H9 (cell line): Measurements from ENCODE around the gene OR8D1. TPM values are rescaled to one million over a fixed set of nuclear protein-coding genes. Genes with fewer than 3 reads are reported as not detected.

Experiments
- DNase-seq: peaks from one replicate; pipeline ENCODE4 v3.0.0-alpha.2; 2017
- H2AFZ ChIP-seq: one replicate; pipeline ENCODE4 v1.6.1; 2013; ENCODE audit warnings: mild to moderate bottlenecking, low read length, control low read depth, moderate library complexity
- H2AK5ac ChIP-seq: 2 replicates; pipeline ENCODE4 v1.6.1; 2013; ENCODE audit warnings: low read length, control low read depth, mixed read lengths; ENCODE audit not compliant: insufficient read length
- H2BK120ac ChIP-seq: one replicate; pipeline ENCODE4 v1.6.1; 2013; ENCODE audit warnings: low read depth, mild to moderate bottlenecking, low read length, control low read depth, inconsistent platforms; ENCODE audit not compliant: poor library complexity, severe bottlenecking
- H2BK12ac ChIP-seq: 2 replicates; pipeline ENCODE4 v1.6.1; 2013; ENCODE audit warnings: low read length, control low read depth, mixed read lengths, low read depth; ENCODE audit not compliant: insufficient read length
- H2BK15ac ChIP-seq: 2 replicates; pipeline ENCODE4 v1.6.1; 2013; ENCODE audit warnings: low read depth, low read length, control low read depth
- H2BK20ac ChIP-seq: one replicate; pipeline ENCODE4 v1.6.1; 2013; ENCODE audit warnings: low read depth, mild to moderate bottlenecking, low read length, control low read depth, inconsistent platforms; ENCODE audit not compliant: poor library complexity, severe bottlenecking
- H2BK5ac ChIP-seq: 2 replicates; pipeline ENCODE4 v1.6.1; 2013; ENCODE audit warnings: low read length, control low read depth, mixed read lengths; ENCODE audit not compliant: insufficient read length
- H3K14ac ChIP-seq: 2 replicates; pipeline ENCODE4 v1.6.1; 2013; ENCODE audit warnings: low read length, control low read depth; ENCODE audit not compliant: insufficient read depth
- H3K18ac ChIP-seq: 2 replicates; pipeline ENCODE4 v1.6.1; 2013; ENCODE audit warnings: low read depth, mild to moderate bottlenecking, mixed read lengths, low read length, control low read depth; ENCODE audit not compliant: insufficient read length
- H3K23ac ChIP-seq: 2 replicates; pipeline ENCODE4 v1.6.1; 2013; ENCODE audit warnings: low read length, control low read depth, mixed read lengths, low read depth; ENCODE audit not compliant: insufficient read length
- H3K23me2 ChIP-seq: 2 replicates; pipeline ENCODE4 v1.6.1; 2013; ENCODE audit warnings: low read depth, mild to moderate bottlenecking, mixed read lengths, low read length, control low read depth; ENCODE audit not compliant: insufficient read length, poor library complexity, severe bottlenecking
- H3K27ac ChIP-seq: 2 replicates; pipeline ENCODE4 v1.5.1; 2013; ENCODE audit warnings: low read length, control low read depth, mixed read lengths, low read depth; ENCODE audit not compliant: insufficient read length
- H3K27me3 ChIP-seq: 2 replicates; pipeline ENCODE4 v1.6.1; 2013; ENCODE audit warnings: low read length, control low read depth, inconsistent platforms; ENCODE audit not compliant: insufficient read depth
- H3K4ac ChIP-seq: 2 replicates; pipeline ENCODE4 v1.6.1; 2013; ENCODE audit warnings: low read depth, mild to moderate bottlenecking, control low read depth, inconsistent platforms, low read length, moderate library complexity
- H3K4me1 ChIP-seq: 2 replicates; pipeline ENCODE4 v1.6.1; 2013; ENCODE audit warnings: low read length, control low read depth, inconsistent platforms; ENCODE audit not compliant: insufficient read depth
- H3K4me2 ChIP-seq: 2 replicates; pipeline ENCODE4 v1.6.1; 2013; ENCODE audit warnings: low read length, control low read depth, mixed read lengths; ENCODE audit not compliant: insufficient read length, insufficient read depth
- H3K56ac ChIP-seq: 2 replicates; pipeline ENCODE4 v1.6.1; 2013; ENCODE audit warnings: low read depth, mild to moderate bottlenecking, mixed read lengths, low read length, control low read depth; ENCODE audit not compliant: insufficient read length
- H3K79me1 ChIP-seq: 2 replicates; pipeline ENCODE4 v1.6.1; 2013; ENCODE audit warnings: low read depth, mild to moderate bottlenecking, moderate library complexity, low read length, control low read depth, inconsistent platforms; ENCODE audit not compliant: insufficient read depth, poor library complexity, severe bottlenecking
- H3K79me2 ChIP-seq: 2 replicates; pipeline ENCODE4 v1.6.1; 2013; ENCODE audit warnings: low read length, control low read depth, inconsistent platforms; ENCODE audit not compliant: insufficient read depth
- H3K9ac ChIP-seq: 2 replicates; pipeline ENCODE4 v1.6.1; 2013; ENCODE audit warnings: low read length, control low read depth, mixed read lengths; ENCODE audit not compliant: insufficient read length; ENCODE audit errors: extremely low read depth
- H3K9me3 ChIP-seq: one replicate; pipeline ENCODE4 v1.6.1; 2013; ENCODE audit warnings: low read depth, low read length, inconsistent platforms; ENCODE audit not compliant: control insufficient read depth
- H3T11ph ChIP-seq: one replicate; pipeline ENCODE4 v1.6.1; 2013; ENCODE audit warnings: mild to moderate bottlenecking, low read length, control low read depth, inconsistent platforms
- H4K20me1 ChIP-seq: one replicate; pipeline ENCODE4 v1.6.1; 2013; ENCODE audit not compliant: control insufficient read depth, insufficient read length, insufficient read depth
- H4K5ac ChIP-seq: 2 replicates; pipeline ENCODE4 v1.6.1; 2013; ENCODE audit warnings: low read depth, mild to moderate bottlenecking, mixed read lengths, low read length, control low read depth; ENCODE audit not compliant: insufficient read length
- H4K8ac ChIP-seq: replicated peaks from 2 replicates; pipeline ENCODE4 v1.6.1; 2013; ENCODE audit warnings: low read length, control low read depth, mixed read lengths, low read depth; ENCODE audit not compliant: insufficient read length
- H4K91ac ChIP-seq: 2 replicates; pipeline ENCODE4 v1.6.1; 2013; ENCODE audit warnings: low read depth, mild to moderate bottlenecking, moderate library complexity, mixed read lengths, low read length, control low read depth; ENCODE audit not compliant: insufficient read length
- H3K27ac Mint-ChIP-seq, 3 experiments: 2 replicates in 2 of 3; 3 replicates in 1 of 3; pipeline ENCODE4 v1.8.0; 2020 to 2021; ENCODE audit warnings: mixed read lengths in 3 of 3, mild to moderate bottlenecking in 1 of 3, moderate library complexity in 1 of 3
- H3K27me3 Mint-ChIP-seq: 2 replicates; pipeline ENCODE4 v1.8.0; 2021; ENCODE audit warnings: low read depth, mild to moderate bottlenecking, moderate library complexity, mixed read lengths
- H3K36me3 Mint-ChIP-seq, 3 experiments: 2 replicates in 2 of 3; 3 replicates in 1 of 3; pipeline ENCODE4 v1.8.0; 2020 to 2021; ENCODE audit warnings: low read depth in 3 of 3, mixed read lengths in 3 of 3; ENCODE audit not compliant: insufficient read depth in 1 of 3
- H3K4me1 Mint-ChIP-seq, 2 experiments: 2 replicates each; pipeline ENCODE4 v1.8.0; 2020; ENCODE audit warnings: mixed read lengths in 2 of 2
- H3K4me3 Mint-ChIP-seq, 2 experiments: 2 replicates in 1 of 2; 3 replicates in 1 of 2; pipeline ENCODE4 v1.8.0; 2020 to 2021; ENCODE audit warnings: mild to moderate bottlenecking in 2 of 2, mixed read lengths in 2 of 2, moderate library complexity in 1 of 2
- H3K9me3 Mint-ChIP-seq, 2 experiments: 2 replicates in 1 of 2; 3 replicates in 1 of 2; pipeline ENCODE4 v1.8.0; 2020; ENCODE audit warnings: mild to moderate bottlenecking in 2 of 2, mixed read lengths in 2 of 2, moderate library complexity in 1 of 2
- total RNA-seq: library from RNA; stranded (reverse); gene quantifications from 2 replicates; pipeline ENCODE4 v1.2.1, GENCODE V29; 2021
- TF ChIP-seq, protein P1 (sequence below): fragments of 200-600 bp; sonication (generic); conservative IDR thresholded peaks from 3 replicates; pipeline ENCODE4 v1.8.0; 2021; ENCODE audit warnings: antibody characterized with exemption, mild to moderate bottlenecking

OR8D1 gene
- total RNA-seq, 1 experiment from 2014 or later: not detected

DNA sequence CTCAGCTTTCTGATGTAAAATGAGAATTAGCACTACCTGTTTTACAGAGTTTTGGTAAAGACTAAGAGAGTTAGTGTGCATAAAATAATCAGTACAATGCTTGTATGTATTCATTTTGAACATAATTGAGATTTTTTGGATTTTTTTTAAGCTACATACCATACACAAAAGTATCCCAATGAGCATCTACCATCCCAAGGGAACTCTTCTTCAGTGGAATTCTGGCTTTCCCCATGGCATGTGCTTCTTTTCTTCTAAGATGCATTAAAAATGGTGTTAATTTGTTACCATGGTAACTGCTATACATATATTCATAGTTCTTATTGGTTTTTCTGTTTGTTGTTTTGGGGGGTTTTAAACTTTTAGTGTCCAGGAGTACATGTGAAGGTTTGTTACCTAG is 17.7 kb downstream of the OR8D1 start:
- Histone ChIP-seq H3K27me3 (no peaks in the 10 kb centered on the region; the same call in 1 of the 2 replicates), H2AK5ac (no peak overlapping the region), H3K23ac (no peak overlapping the region), H2BK12ac (no peak overlapping the region), H3K14ac (no peak overlapping the region), H3K9ac (no peak overlapping the region), H3K18ac (no peak overlapping the region), H3K4me1 (no peaks in the 10 kb centered on the region), H3K27ac (no peak overlapping the region), H4K20me1 (no peaks in the 10 kb centered on the region), H3T11ph (no peak overlapping the region), H4K91ac (no peak overlapping the region), H3K79me2 (no peaks in the 10 kb centered on the region), H3K56ac (no peak overlapping the region), H4K5ac (no peak overlapping the region), H3K79me1 (no peaks in the 10 kb centered on the region), H2BK15ac (no peak overlapping the region), H3K4me2 (no peak overlapping the region), H4K8ac (no peak overlapping the region), H3K4ac (no peak overlapping the region), H2AFZ (no peak overlapping the region), H2BK120ac (no peak overlapping the region), H2BK5ac (no peak overlapping the region), H3K9me3 (no peaks in the 10 kb centered on the region), H2BK20ac (no peak overlapping the region), H3K23me2 (no peaks in the 10 kb centered on the region)
- Mint-ChIP-seq H3K4me1 (peaks cover 0 to 4% of the 10 kb centered on the region in 2 experiments; a peak in 1 of 4 replicates), H3K9me3 (no peaks in the 10 kb centered on the region; a peak in 1 of 5 replicates), H3K27ac (no peak overlapping the region), H3K4me3 (no peak overlapping the region), H3K27me3 (no peaks in the 10 kb centered on the region; the same call in 1 of the 2 replicates), H3K36me3 (no peaks in the 10 kb centered on the region)
- TF ChIP-seq, protein P1, sequence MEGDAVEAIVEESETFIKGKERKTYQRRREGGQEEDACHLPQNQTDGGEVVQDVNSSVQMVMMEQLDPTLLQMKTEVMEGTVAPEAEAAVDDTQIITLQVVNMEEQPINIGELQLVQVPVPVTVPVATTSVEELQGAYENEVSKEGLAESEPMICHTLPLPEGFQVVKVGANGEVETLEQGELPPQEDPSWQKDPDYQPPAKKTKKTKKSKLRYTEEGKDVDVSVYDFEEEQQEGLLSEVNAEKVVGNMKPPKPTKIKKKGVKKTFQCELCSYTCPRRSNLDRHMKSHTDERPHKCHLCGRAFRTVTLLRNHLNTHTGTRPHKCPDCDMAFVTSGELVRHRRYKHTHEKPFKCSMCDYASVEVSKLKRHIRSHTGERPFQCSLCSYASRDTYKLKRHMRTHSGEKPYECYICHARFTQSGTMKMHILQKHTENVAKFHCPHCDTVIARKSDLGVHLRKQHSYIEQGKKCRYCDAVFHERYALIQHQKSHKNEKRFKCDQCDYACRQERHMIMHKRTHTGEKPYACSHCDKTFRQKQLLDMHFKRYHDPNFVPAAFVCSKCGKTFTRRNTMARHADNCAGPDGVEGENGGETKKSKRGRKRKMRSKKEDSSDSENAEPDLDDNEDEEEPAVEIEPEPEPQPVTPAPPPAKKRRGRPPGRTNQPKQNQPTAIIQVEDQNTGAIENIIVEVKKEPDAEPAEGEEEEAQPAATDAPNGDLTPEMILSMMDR: no peak
- DNase-seq: no peak
